GM15510 (cell line): ENCODE measurements around the gene INSIG2.

Experiments used
- POLR2A ChIP-seq: IDR thresholded peaks from 3 replicates; pipeline ENCODE4 v1.6.1; 2011; ENCODE audit warnings: borderline replicate concordance; ENCODE audit not compliant: insufficient read length; ENCODE audit errors: extremely low read depth

INSIG2 gene

DNA sequence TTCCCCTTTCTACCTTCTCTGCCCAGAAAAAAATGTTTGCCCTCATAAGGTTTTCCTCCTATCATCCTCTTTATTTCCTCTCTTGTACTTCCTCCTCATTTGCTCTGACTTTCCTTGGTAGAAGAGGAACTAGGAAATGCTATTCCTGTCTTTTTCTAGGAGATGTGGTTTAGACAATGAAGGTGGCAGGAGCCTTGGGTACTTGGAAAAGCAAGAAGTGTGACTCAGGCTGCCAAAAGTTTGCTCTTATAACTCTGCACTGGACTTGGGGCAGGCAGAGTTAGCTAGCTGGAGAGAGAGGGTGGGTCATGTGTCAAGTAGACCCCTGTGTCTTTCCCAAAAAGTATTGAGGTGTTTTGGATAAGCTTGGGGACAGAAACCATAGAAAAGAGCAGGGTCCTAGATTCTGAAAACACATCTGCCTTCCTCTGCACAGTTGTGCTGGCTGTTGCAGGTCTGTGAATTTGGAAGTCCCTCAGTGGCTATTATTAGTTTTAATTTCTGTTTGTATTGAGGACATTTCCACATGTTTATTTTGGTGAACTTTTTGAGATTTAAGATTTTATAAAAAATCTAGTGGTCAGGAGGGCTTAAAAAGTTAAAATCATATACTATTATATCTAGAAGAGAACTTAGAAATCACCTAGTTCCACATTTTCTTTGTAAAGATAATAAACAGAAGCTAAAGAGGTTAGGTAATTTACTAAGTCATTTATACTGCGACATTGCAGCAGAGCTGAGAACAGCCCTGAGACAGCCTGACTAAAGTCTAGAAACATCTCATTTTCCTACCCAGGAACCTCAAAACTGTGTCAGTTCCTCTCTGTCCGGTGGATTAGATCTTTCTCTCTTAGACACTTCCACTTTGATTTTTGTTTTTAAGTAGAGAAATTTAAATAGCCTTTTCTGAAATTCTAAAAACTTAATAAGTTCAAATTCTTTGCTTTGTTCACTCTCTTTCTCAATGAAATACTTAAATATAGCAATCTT is 16.0 kb downstream of the INSIG2 start:
- no peak for TF ChIP-seq POLR2A

DNA sequence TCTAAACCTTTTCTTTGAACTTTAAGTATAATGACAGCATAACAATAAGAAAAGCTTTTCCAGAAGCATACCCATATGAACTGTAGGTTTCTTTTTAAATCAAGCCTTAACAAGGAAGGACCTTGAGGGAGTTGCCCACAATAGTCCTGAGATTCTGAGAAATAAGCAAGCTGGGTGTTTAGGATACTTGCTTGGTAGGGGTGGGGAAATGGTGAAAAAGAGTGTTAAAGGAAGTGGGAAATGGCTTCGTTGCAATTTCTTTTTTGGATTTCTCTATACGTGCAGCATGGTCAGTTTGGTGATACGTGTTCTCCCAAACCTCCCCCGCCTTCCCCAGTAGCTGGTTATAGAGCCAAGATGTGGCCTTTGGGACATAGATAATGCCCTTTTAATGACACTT is 17.2 kb downstream of the INSIG2 start:
- no peak for TF ChIP-seq POLR2A

DNA sequence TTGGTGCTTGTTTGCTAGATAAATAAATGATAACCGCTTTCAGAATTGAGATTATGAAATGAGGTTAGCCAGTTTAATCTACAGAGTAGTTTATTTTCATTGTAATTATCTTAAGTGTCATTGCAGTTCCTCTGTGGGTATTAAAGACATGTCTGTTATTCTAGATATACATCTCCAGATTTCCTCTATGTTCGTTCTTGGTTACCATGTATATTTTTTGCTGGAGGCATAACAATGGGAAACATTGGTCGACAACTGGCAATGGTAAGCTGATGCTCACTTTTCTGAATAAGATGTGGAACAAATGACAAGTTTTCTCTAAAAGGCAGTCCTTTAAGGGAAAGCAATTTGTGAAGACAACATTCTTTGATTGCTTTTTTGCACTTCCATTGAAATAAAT is 18.7 kb downstream of the INSIG2 start:
- no peak for TF ChIP-seq POLR2A

DNA sequence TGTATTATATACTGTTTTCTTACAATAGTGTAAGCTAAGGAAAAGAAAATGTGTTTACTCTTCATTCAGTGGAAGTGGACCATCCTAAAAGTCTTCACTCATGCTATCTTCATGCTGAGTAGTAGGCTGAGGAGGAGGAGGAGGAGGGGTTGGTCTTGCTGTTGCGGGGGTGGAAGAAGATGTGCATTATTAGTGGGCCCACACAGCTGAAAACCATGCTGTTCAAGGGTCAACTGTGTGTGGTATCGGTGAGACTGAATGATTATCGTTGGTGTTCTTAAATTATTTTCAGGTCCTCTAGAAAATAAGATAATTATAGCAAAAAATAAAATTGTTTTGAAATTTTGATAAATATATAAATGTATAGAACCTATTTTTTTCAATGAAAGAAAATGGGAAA is 22.0 kb downstream of the INSIG2 start:
- no peak for TF ChIP-seq POLR2A

DNA sequence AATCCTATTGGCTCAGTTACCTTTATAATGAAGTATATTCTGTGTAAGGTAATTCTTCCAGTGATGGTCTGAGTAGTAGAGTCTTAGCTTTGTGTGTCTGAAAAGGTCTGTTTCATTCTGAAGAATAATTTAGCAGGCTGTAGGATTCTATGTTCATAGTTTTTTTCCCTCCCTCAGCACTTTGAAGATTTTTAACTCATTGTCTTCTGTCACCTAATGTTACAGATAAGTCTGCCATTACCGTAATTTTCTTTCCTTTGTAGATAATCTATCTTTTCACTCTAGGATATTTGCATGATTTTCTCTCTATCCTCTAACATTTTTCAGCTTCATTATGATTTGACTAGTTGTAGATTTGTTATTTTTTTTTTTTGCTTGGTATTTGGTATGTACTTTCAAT is 22.7 kb downstream of the INSIG2 start:
- TF ChIP-seq POLR2A: no peak

DNA sequence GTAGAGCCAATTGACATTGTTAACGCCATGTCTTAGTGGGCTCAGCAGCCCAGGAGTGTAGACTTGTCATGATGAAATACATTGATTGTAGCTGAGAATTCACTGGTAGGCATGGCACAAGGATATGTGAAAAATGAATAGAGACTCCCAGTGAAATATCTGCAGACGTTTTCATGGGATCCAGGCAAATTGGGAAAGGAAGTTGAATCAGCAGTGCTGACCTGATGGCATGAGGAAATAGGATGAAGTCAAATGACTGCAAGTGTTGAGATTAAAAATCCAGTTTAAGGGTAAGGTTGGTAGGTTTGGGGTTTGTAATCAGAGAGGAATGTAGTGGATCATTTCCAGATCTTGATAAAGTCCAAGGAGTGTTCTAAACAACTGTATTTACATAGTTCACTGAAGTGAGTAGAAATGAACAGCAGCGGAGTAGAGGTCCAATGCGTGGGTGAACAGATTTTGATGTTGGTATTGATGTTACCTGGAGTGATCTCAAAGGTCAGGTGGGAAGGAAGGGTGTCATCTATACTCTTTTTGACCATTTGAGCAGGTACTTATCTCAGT is 24.6 kb downstream of the INSIG2 start:
- TF ChIP-seq POLR2A: no peak

DNA sequence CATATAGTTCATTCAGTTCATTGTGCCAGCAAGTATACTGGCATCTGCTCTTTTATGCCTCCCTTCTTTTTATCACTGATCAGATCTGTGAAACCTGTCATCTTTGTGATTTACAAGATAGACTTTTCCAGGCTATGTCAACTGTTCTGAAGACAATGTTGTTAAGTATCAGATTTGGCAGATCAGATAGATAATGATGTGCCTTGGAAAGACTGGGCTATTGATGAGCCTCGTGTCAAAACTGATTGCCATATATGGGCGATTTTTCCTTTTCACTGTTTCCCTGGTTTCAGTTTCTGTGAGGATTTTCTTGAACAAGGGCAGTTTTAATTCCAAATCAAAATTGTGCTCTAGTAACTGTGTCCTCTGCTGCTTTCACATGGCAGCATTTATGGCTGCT is 26.6 kb downstream of the INSIG2 start:
- TF ChIP-seq POLR2A: no peak

DNA sequence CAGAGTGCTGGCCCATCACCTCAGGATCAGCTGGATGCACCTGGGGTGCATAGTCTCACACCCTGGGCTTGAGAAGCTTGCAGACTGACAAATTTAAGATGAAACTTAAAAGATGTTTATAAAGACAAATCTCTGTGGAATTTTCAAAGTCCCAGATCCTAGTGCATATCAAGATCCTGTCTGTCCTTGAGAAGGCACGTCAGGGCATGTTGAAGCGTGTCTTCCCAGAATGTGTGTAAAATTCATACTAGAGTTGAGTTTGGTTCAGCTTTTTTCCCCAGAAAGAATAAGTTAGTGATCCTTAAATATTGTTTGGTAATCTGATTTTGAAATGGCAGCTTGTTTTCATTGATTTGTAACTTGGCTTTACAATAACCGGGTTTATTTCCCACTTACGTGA is 27.5 kb downstream of the INSIG2 start:
- TF ChIP-seq POLR2A: no peak

DNA sequence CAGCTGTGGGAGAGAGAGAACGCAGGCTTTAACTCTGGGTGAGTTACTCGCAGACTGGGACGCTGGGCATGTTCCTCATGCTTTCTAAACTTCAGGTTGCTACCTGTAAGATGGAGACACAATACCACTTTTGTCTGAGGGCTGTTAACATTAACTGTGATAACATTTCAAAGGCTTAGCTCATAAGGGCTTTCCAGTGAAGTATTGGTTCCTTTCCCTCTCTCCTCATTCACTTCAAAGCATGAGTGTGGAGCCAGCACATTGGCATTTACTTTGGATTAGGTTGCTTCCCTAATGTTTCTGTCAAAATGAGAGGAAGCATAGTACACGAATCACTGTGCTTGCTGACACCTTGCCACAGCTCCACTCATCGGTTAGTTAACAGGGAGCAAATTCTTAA is 30.2 kb downstream of the INSIG2 start:
- no peak for TF ChIP-seq POLR2A

DNA sequence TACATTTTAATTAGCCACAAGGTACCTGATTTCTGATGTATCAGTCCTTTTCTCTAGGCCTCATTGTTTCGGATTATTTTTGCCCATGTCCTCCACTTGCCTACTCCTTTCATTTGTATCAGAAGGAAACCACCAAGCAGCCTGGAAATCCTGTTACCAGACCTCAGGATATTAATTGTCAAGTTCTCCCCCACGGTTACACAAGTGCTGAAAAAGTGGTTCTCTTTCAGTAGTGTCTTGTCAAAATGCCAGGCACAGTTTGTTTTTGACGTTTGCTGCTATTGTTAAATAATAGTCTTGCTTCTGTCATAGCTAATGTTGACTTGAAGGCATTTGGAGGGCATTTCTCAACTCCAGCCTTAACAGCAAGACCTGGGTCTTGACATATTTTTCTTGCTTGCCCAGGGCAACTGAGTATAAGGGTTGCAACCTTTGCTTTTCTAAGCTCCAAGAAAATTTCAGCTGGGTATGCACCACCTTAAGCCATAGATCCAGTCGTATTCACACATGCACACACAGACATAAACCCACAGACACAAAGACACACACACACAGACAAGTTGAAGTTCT is 31.0 kb downstream of the INSIG2 start:
- TF ChIP-seq POLR2A: no peak

DNA sequence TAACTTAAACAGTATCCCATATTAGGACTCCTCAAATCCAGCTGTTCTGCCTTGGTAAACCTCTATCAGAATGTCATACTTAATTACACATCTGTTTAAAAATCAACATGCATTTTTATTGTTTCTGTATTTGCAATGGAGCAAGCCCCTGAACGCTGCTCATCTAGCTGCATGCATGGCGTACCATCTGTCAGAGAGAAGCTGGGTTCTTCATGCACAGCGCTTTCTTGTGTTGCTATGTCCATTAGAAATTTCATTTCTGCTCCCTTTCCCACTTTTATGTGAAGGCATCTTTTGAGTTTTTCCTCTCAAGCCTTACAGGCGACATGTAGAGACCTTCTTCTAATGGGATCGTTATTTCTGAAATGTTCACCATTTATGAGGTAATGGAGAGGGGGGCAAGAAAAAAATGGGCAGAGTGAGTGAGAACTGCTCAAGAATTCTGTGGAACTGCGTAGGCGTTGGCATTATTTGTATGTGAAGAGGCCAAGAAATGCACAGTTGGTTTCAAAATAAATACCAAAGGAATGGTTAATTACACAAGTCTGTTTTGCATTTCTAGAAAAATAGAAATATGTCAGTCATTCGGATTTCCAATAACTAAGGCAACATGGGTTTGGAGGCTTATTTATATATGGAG is 31.6 kb downstream of the INSIG2 start:
- no peak for TF ChIP-seq POLR2A

DNA sequence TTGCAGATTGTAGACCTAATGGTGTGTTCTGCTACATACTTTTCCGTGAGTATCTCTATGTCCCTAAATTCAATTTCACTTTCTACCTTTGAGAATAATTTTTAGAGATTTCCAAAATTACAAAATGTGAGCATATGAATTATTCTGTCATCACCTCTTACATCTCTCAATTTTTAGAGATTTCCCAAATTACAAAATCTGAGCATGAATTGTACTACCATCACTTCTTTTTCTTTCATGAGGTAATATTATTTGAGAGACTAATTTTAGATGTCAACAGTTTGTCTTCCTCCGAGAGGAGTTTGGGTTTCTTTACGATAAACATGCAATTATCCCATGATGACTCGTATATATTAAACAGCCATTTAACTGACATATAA is 32.1 kb downstream of the INSIG2 start:
- no peak for TF ChIP-seq POLR2A

DNA sequence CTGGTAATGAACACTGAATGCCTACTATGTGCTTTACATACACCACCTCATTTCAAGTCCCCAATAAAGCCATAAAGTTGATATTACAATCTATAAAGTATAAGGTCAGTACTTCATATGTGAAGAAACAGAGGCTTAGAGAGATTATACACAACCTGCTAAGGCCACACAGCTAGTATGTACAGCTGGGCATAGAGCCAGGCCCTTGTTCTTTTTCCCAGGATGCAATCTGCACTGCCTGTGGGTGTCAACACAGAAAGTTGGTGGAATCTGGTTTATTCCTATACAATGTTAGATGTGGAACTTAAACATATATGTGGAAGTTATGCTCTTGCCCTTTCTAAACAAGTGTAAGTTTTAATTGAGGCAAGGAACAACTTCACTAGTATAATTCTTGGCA is 32.8 kb downstream of the INSIG2 start:
- no peak for TF ChIP-seq POLR2A

DNA sequence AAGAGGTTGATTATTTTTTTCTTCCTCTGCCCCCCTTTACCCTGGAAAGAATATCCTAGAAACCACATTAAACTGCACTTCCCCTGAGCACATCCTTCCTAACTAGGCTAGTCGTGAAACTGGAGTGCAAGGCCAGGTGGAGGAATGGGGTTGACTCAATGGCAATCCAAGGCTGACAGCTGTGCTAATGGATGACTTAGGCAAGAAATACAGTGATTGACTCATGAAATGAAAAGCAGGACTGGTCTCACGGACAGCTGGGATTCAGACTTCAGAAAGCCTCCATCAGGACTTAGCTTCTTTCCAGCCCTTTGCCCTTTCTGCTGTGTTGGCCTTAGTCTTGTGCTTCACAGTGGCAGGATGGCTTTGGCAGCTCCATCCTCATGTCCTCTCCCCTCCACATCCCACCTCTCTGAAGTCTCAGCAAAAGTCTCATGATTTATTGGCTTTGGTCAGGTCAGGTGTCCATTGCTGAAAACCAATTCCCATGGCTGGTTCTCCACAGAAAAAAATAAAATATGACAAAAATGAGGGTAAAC is 33.8 kb downstream of the INSIG2 start:
- TF ChIP-seq POLR2A: no peak
